IMR-90 (cell line): Measurements from ENCODE around the gene KRT79. TPM values are rescaled to one million over a fixed set of nuclear protein-coding genes. Genes with fewer than 3 reads are reported as not detected.

ENCODE experiments used
- ATAC-seq: fragments of 200-7000 bp; cut with Tn5 transposase; 2 replicates; pipeline ENCODE4 v1.9.1; 2020; ENCODE audit warnings: low read depth, mild to moderate bottlenecking, moderate library complexity
- BruUV-seq: library from RNA; stranded (reverse); fragments of 400-500 nt; replicated peaks from 2 replicates; lab custom pipeline; 2021; lab: Mats Ljungman, UMichigan
- CTCF ChIA-PET: fragments of 300-600 bp; formaldehyde crosslinking; extraction: SDS; loops from one replicate; lab custom pipeline; 2021; ENCODE audit warnings: antibody characterized with exemption; lab: Yijun Ruan, JAX
- POLR2A ChIA-PET: fragments of 300-600 bp; sonication (Branson Sonifier 250); formaldehyde crosslinking; loops from one replicate; lab custom pipeline; 2022; ENCODE audit warnings: antibody characterized with exemption; ENCODE audit not compliant: unreplicated experiment; lab: Charles Lee
- DNase-seq: peaks from one replicate; pipeline ENCODE4 v3.0.0; 2013
- H2AFZ ChIP-seq: replicated peaks from 2 replicates; pipeline ENCODE3; 2013; ENCODE audit warnings: low read length, mild to moderate bottlenecking; ENCODE audit not compliant: poor library complexity
- H2AK5ac ChIP-seq: 2 replicates; pipeline ENCODE4 v1.6.1; 2013; ENCODE audit warnings: low read depth, low read length, inconsistent platforms
- H2AK9ac ChIP-seq: replicated peaks from 2 replicates; pipeline ENCODE3; 2013; ENCODE audit warnings: mild to moderate bottlenecking, low read depth, low read length, moderate library complexity; ENCODE audit not compliant: poor library complexity
- H2BK120ac ChIP-seq: 2 replicates; pipeline ENCODE4 v1.6.1; 2013; ENCODE audit warnings: low read depth, low read length, inconsistent platforms
- H2BK15ac ChIP-seq: 3 replicates; pipeline ENCODE4 v1.6.1; 2013; ENCODE audit warnings: low read depth, low read length, inconsistent platforms
- H2BK20ac ChIP-seq: 2 replicates; pipeline ENCODE4 v1.6.1; 2013; ENCODE audit warnings: low read depth, mild to moderate bottlenecking, inconsistent platforms, low read length, moderate library complexity
- H2BK5ac ChIP-seq: 2 replicates; pipeline ENCODE4 v1.6.1; 2013; ENCODE audit warnings: mild to moderate bottlenecking, low read depth, low read length, inconsistent platforms; ENCODE audit not compliant: poor library complexity, severe bottlenecking
- H3K14ac ChIP-seq: replicated peaks from 2 replicates; pipeline ENCODE4 v1.6.1; 2013; ENCODE audit warnings: low read depth, low read length, inconsistent platforms
- H3K18ac ChIP-seq: 2 replicates; pipeline ENCODE4 v1.6.1; 2013; ENCODE audit warnings: low read depth, low read length, control low read depth
- H3K23ac ChIP-seq: 2 replicates; pipeline ENCODE4 v1.6.1; 2013; ENCODE audit warnings: low read depth, low read length, inconsistent platforms
- H3K27ac ChIP-seq: 2 replicates; pipeline ENCODE4 v1.5.1; 2013; ENCODE audit warnings: mild to moderate bottlenecking, control low read depth, low read length; ENCODE audit not compliant: insufficient read depth
- H3K27me3 ChIP-seq: 2 replicates; pipeline ENCODE4 v1.6.1; 2013; ENCODE audit warnings: low read length; ENCODE audit not compliant: control insufficient read depth, insufficient read depth
- H3K36me3 ChIP-seq: 2 replicates; pipeline ENCODE4 v1.6.1; 2013; ENCODE audit warnings: low read length, mixed read lengths; ENCODE audit not compliant: control insufficient read depth, insufficient read depth
- H3K4ac ChIP-seq: 2 replicates; pipeline ENCODE4 v1.6.1; 2013; ENCODE audit warnings: low read depth, low read length, inconsistent platforms
- H3K4me1 ChIP-seq: 2 replicates; pipeline ENCODE4 v1.6.1; 2013; ENCODE audit warnings: low read length, mixed read lengths; ENCODE audit not compliant: control insufficient read depth, insufficient read depth
- H3K4me2 ChIP-seq: 2 replicates; pipeline ENCODE4 v1.6.1; 2013; ENCODE audit warnings: low read depth, mild to moderate bottlenecking, control low read depth, low read length, moderate library complexity
- H3K4me3 ChIP-seq: 2 replicates; pipeline ENCODE4 v1.5.1; 2013; ENCODE audit warnings: low read depth, mild to moderate bottlenecking, control low read depth, low read length, moderate library complexity; ENCODE audit not compliant: insufficient read depth
- H3K56ac ChIP-seq: 2 replicates; pipeline ENCODE4 v1.6.1; 2013; ENCODE audit warnings: low read length, inconsistent platforms; ENCODE audit not compliant: insufficient read depth; ENCODE audit errors: extremely low read depth
- H3K79me1 ChIP-seq, 2 experiments: 2 replicates each; pipeline ENCODE4 v1.6.1; 2013; ENCODE audit warnings: low read length in 2 of 2, inconsistent platforms in 1 of 2, low read depth in 1 of 2
- H3K9ac ChIP-seq: 2 replicates; pipeline ENCODE4 v1.6.1; 2013; ENCODE audit warnings: low read depth, low read length, control low read depth
- H3K9me1 ChIP-seq: 2 replicates; pipeline ENCODE4 v1.6.1; 2013; ENCODE audit warnings: low read length, inconsistent platforms; ENCODE audit not compliant: insufficient read depth
- H3K9me3 ChIP-seq: 2 replicates; pipeline ENCODE4 v1.6.1; 2013; ENCODE audit warnings: low read length; ENCODE audit not compliant: control insufficient read depth, insufficient read depth
- H4K20me1 ChIP-seq: 2 replicates; pipeline ENCODE4 v1.6.1; 2013; ENCODE audit warnings: low read length, inconsistent platforms; ENCODE audit not compliant: insufficient read depth
- H4K5ac ChIP-seq: 2 replicates; pipeline ENCODE4 v1.6.1; 2013; ENCODE audit warnings: mild to moderate bottlenecking, low read depth, low read length, control low read depth
- H4K8ac ChIP-seq, 2 experiments: 2 replicates each; pipeline ENCODE4 v1.6.1; 2013; ENCODE audit warnings: low read depth in 2 of 2, low read length in 2 of 2, control low read depth in 1 of 2, inconsistent platforms in 1 of 2
- H4K91ac ChIP-seq: 2 replicates; pipeline ENCODE4 v1.6.1; 2013; ENCODE audit warnings: low read depth, low read length, inconsistent platforms; ENCODE audit not compliant: insufficient read depth
- BHLHE40 ChIP-seq: fragments of 150-350 bp; IDR thresholded peaks from 2 replicates; pipeline ENCODE4 v1.6.1; 2016; ENCODE audit warnings: mild to moderate bottlenecking, low read depth, low read length
- CHD1 ChIP-seq: IDR thresholded peaks from 2 replicates; pipeline ENCODE4 v1.6.1; 2012; ENCODE audit warnings: low read depth, low read length, improper control_type of control experiment
- CTCF ChIP-seq: conservative IDR thresholded peaks from 2 replicates; pipeline ENCODE4 v1.5.1; 2012; ENCODE audit warnings: mild to moderate bottlenecking, low read depth, low read length, improper control_type of control experiment
- ELK1 ChIP-seq: fragments of 150-350 bp; IDR thresholded peaks from 2 replicates; pipeline ENCODE4 v1.6.1; 2016; ENCODE audit warnings: low read depth, mild to moderate bottlenecking, low read length, moderate library complexity, borderline replicate concordance
- FOS ChIP-seq: fragments of 150-350 bp; IDR thresholded peaks from 2 replicates; pipeline ENCODE4 v1.6.1; 2016; ENCODE audit warnings: low read depth, low read length
- MAFK ChIP-seq: IDR thresholded peaks from 2 replicates; pipeline ENCODE4 v1.6.1; 2012; ENCODE audit warnings: low read depth, low read length, improper control_type of control experiment
- MAZ ChIP-seq: IDR thresholded peaks from 2 replicates; pipeline ENCODE4 v1.6.1; 2012; ENCODE audit warnings: low read depth, mild to moderate bottlenecking, low read length, improper control_type of control experiment, moderate library complexity, borderline replicate concordance
- NFE2L2 ChIP-seq: fragments of 150-350 bp; IDR thresholded peaks from 2 replicates; pipeline ENCODE4 v1.6.1; 2016; ENCODE audit warnings: low read depth, mild to moderate bottlenecking, low read length
- POLR2A ChIP-seq: IDR thresholded peaks from 2 replicates; pipeline ENCODE4 v1.6.1; 2012; ENCODE audit warnings: mild to moderate bottlenecking, low read depth, low read length
- RAD21 ChIP-seq: IDR thresholded peaks from 2 replicates; pipeline ENCODE4 v1.6.1; 2012; ENCODE audit warnings: low read length, improper control_type of control experiment
- RCOR1 ChIP-seq: IDR thresholded peaks from 2 replicates; pipeline ENCODE4 v1.6.1; 2012; ENCODE audit warnings: mild to moderate bottlenecking, low read length, improper control_type of control experiment; ENCODE audit not compliant: insufficient replicate concordance
- RFX5 ChIP-seq: IDR thresholded peaks from 2 replicates; pipeline ENCODE4 v1.8.0; 2012; ENCODE audit warnings: low read depth, mild to moderate bottlenecking, low read length, moderate library complexity
- WGBS, 2 experiments: methylation state at CpG; one replicate each; pipeline versions ENCODE4 v1.1.5 to v1.1.7; 2013; ENCODE audit warnings: missing lambda C conversion rate in 2 of 2; ENCODE audit not compliant: insufficient read length in 1 of 2; ENCODE audit errors: extremely low coverage in 2 of 2; 5-methylcytosine and 5-hydroxymethylcytosine counted together
- dilution Hi-C: fragments of 300-500 bp; cut with HindIII; formaldehyde crosslinking; loops from one replicate; pipeline ENCODE4 v1.14.3; 2018; ENCODE audit warnings: low sequenced_read_pairs; ENCODE audit not compliant: unreplicated experiment
- in situ Hi-C: fragments of 300-500 bp; cut with MboI; formaldehyde crosslinking; loops from 3 replicates; pipeline ENCODE4 v1.14.3; 2019; ENCODE audit warnings: low sequenced_read_pairs, inconsistent platforms, mixed read lengths
- intact Hi-C: fragments of 100-400 bp; cut with micrococcal nuclease; formaldehyde crosslinking; loops from 2 replicates; pipeline ENCODE4 v1.10.0; 2022
- polyA plus RNA-seq, 3 experiments: library from polyadenylated mRNA; depleted of rRNA; stranded (reverse); fragments of >200 nt; gene quantifications; 2 replicates each; pipeline ENCODE4 v1.2.3, GENCODE V29; 2012; ENCODE audit warnings: low replicate concordance in 1 of 3
- total RNA-seq: library from RNA; depleted of rRNA; stranded (reverse); fragments of >200 nt; gene quantifications from 2 replicates; pipeline ENCODE4 v1.2.3, GENCODE V29; 2012

KRT79 gene
- total and polyA plus RNA-seq, 2 of the 4 experiments (the other 2 are of a cell fraction): under 0.01 to 0.24 TPM

- POLR2A ChIA-PET: no interaction called here
- DNase-seq: no peak
- Histone ChIP-seq H3K9me1 (no peaks in the 10 kb centered on the region; the same call in 1 of the 2 replicates), H4K20me1 (no peaks in the 10 kb centered on the region), H2BK5ac (no peak overlapping the region), H3K9ac (no peak overlapping the region), H2AK9ac (no peak overlapping the region), H3K27me3 (peaks cover 9% of the 10 kb centered on the region), H3K4me3 (no peak overlapping the region), H3K27ac (no peak overlapping the region), H3K56ac (no peak overlapping the region), H3K4me1 (0 out of 2 replicates have a peak, but pooled peaks cover 2% of the 10 kb centered on the region), H3K23ac (no peak overlapping the region), H4K8ac (no peak overlapping the region), H4K5ac (no peak overlapping the region), H2BK120ac (no peak overlapping the region), H4K91ac (no peak overlapping the region), H3K79me1 (no peaks in the 10 kb centered on the region), H3K36me3 (no peaks in the 10 kb centered on the region), H3K18ac (no peak overlapping the region), H2BK15ac (no peak overlapping the region), H2AK5ac (no peak overlapping the region), H2AFZ (no peak overlapping the region), H2BK20ac (no peak overlapping the region; the same call in 1 of the 2 replicates), H3K9me3 (no peaks in the 10 kb centered on the region), H3K4ac (no peak overlapping the region), H3K14ac (no peak overlapping the region), H3K4me2 (no peak overlapping the region)
- no TSS peak for BruUV-seq
- no peak for TF ChIP-seq CTCF
- no peak for TF ChIP-seq POLR2A
- TF ChIP-seq MAZ: no peak
- no peak for TF ChIP-seq MAFK
- TF ChIP-seq BHLHE40: no peak
- no peak for TF ChIP-seq RFX5
- TF ChIP-seq NFE2L2: no peak
- TF ChIP-seq RAD21: no peak
- TF ChIP-seq FOS: no peak
- TF ChIP-seq CHD1: no peak
- TF ChIP-seq RCOR1: no peak
- no peak for TF ChIP-seq ELK1
- in situ Hi-C loops: no loop called here
- dilution Hi-C loops: no loop called here
- no CpG with 5 or more reads among the region's 2 CpGs for WGBS, 2 experiments
- no peak for ATAC-seq
- intact Hi-C loops: no loop called here
- CTCF ChIA-PET: no interaction called here
Observed at GRCh38 chr12:52828591-52829021, 5.5 kb downstream of the KRT79 start.
